ENCODE data around the gene ARSB.

DNA sequence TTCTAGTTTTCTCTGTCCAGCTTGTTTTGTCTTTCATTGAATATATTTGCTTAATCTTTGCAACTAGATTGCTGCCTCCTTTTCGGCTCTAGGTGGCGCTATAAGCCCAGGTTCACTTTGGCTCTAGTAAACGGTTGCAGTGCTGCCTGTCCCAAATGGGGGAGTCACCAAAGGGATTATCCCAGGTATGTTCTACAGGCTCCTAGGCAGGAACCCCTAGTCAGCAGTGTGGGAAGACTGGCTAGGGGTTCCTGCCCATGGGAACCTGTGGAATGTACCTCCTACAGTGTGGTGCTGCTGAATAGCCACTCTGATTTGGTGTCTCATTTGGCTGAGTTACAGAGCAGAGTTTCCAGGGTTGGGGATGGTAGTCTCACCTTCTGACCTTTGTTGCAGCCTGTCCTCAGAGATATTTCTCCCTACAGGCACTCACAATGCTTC is 85.2 kb downstream of the ARSB start:
- TF ChIP-seq POLR2AphosphoS5 (IDR thresholded peaks at IDR 0.05) = no peak
- TF ChIP-seq POLR2A (IDR thresholded peaks at IDR 0.05) = no peak

Measured in upper lobe of left lung (tissue), 4 donors.